ENCODE data around the gene LY6G6C.

LY6G6C gene

GRCh38 chr6:31742894-31743293 is 21.3 kb upstream of the LY6G6C start:
- in situ Hi-C loops (cut with HindIII; ENCODE audit: low sequenced_read_pairs): loop anchor here (5.0 kb wide), 2 partner anchors 39 to 94 kb away; no protein-coding TSS in a partner anchor

DNA sequence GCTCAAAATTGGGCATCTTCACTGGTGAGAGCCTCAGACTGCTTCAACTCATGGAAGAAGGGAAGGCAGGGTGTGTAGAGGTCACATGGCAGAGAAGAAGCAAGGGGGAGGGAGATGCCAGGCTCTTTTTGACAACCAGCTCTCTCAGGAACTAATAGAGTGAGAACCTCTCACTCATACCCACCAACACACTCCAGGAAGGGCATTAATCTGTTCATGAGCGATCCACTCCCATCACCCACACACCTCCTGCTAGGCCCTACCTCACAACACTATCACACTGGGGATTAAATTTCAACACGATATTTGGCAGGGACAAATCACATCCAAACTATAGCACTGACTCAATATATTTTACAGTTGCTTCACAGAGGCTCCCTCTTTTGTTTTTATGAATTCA is 20.3 kb upstream of the LY6G6C start:
- in situ Hi-C loops (cut with HindIII; ENCODE audit: low sequenced_read_pairs): loop anchor here (5.0 kb wide), 2 partner anchors 40 to 95 kb away; no protein-coding TSS in a partner anchor

DNA sequence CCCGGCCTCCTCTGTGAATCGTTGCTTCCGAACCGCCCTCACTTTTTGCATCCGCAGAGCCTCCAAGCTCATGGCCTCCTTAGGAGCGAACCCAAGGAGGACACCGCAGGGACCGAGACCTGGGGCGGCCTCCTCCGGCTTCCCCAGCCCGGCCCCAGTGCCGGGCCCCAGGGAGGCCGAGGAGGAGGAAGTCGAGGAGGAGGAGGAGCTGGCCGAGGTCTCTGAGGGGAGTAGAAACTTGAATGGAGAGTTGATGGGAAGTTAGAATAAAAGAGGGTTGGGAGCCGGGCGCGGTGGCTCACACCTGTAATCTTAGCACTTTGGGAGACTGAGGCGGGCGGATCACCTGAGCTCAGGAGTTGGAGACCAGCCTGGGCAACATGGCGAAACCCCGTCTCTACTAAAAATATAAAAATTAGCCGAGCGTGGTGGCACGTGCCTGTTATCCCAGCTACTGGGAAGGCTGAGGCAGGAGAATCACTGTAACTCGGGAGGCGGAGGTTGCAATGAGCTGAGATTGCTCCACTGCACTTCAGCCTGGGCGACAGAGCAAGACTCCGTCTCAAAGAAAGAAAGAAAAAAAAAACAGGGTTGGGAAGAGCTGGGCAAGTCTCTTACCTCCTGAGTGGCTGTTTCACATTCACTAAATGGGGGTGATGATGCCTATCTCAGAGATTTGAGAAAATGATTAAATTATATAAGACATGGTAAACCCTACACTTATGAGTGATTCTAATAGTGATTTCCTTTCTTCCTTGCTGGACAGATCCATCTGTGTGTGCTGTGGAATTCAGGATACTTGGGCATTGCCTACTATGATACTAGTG is 19.1 kb upstream of the LY6G6C start:
- in situ Hi-C loops (cut with HindIII; ENCODE audit: low sequenced_read_pairs): loop anchor here (5.0 kb wide), 2 partner anchors 42 to 97 kb away; no protein-coding TSS in a partner anchor

- in situ Hi-C loops (cut with HindIII; ENCODE audit: low sequenced_read_pairs): loop anchor here (5.0 kb wide), 2 partner anchors 42 to 97 kb away; no protein-coding TSS in a partner anchor
These were observed 18.3 kb upstream of the LY6G6C start, which contains the start of gene MSH5 for GRCh38 chr6:31739639-31740396. Gene MSH5 (plus strand): TSS chr6:31740005. CDS start chr6:31740467, 462 bp downstream.

DNA sequence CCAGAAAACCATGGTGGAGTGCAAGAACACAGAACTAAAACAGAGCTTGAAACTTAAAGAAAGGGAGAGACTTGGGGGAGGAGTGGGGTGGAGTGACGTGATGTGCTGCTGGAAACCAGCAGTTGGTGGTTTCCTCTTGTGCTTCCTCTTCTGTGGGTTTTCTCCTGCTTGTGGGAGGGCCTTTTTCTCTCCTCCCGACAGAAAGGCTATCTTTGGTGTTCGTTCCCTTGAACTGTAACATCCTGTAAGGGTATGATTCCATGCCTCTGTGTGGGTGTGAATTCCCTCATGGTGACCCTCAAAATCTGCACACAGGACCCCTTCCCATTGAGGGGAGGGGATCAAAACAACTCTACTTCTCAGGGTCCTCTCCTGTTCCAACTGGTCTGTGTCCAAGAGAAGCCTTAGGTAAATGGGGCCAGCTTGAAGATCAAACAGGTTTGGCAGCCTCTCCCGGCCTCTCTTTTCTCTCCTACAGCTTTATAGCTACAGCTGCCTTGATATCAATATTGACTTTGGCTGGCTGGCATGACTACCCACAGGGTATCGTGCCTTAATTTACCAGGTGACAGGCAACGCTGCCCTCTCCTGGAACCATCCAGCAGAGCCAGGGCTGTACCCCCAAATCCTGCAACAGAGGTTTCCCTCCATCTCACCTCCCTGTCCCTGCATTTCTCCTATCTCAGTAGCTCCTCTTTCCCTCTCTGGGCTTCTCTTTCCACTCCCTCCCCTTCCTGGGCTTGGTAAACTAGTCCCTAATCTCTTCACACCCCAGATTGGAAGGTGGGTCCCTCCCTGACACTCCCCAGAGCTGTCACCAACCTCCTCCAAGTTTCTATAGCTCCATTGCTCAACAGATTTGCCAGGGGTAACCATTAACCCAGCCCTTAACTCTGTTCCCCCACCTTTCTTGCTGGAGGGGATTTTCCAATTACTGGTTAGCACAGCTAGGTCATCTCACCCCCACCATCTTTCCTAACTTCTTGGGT is 16.7 kb upstream of the LY6G6C start:
- in situ Hi-C loops (cut with HindIII; ENCODE audit: low sequenced_read_pairs): no loop called here

- in situ Hi-C loops (cut with HindIII; ENCODE audit: low sequenced_read_pairs): no loop called here
These were observed 15.9 kb upstream of the LY6G6C start for GRCh38 chr6:31737315-31737990.

- in situ Hi-C loops (cut with HindIII; ENCODE audit: low sequenced_read_pairs): no loop called here
These were observed 15.3 kb upstream of the LY6G6C start for GRCh38 chr6:31736768-31737314.

DNA sequence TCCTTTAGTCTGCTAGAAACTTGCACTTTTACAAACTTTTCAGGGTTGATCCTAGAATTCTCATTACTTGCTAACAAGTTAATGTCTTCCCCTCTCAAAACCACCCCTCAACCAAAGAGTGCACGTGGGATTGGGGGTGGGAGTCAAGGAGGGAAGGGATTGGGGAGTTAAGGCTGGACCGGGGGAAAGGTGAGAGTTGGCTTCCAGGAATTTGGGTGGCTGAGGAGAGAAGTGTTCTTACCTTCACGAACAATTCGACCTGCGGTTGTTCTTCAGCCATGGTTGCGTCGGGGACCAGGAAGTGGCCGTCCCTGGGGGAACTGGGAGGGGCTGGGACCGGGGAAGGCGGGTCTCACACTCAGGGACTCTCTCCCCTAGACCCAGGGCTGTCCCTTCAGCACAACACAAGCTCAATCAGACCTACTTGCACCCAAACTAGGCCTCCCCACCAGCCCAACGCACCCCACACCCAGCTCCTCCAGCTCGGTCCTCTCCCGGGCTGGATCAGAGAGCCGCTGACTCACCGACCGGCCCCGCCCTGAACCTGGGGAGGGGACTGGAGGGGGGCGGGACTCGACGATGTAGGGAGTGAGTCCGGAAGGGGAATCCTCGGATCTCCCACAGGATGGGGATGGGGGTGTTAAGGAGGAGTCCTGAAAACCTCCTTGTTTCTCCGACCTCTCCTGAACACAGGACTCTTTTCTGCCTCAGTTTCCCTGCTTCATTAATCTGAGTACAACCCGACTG is 14.6 kb upstream of the LY6G6C start, which contains the start of gene CLIC1:
Gene CLIC1 (minus strand): TSS at position 510 of the 747 bp plus-strand sequence. CDS start 230 bp downstream, at position 280.
- in situ Hi-C loops (cut with HindIII; ENCODE audit: low sequenced_read_pairs): no loop called here

DNA sequence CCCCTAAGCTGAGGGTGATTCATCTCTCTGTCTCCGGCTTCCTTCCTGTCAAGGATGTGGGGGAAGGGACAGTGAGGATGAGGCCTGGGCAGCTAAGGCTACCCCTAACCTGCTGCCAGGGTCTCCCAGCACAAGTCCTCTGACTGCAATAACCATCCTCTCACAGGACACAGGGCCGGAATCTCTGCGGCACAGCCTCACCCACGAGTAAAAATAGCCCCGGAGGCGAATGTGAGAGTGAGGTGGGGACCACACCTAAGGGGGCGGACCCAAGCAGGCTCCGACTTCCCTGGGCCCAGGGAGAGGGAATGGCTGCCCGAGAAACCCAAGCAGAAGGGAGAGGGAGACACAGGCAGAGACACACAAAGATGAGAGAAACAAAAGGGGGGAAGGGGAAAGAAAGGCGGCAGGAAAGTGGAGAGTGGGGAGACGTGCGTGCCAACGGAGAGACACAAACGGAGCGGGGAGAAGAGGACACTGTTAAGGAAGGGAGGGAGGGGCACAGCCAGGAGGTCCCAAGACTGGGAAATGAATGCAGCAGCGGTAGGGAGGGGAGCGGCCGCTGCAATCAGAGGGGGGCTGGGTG is 13.4 kb upstream of the LY6G6C start:
- in situ Hi-C loops (cut with HindIII; ENCODE audit: low sequenced_read_pairs): loop anchor here (5.0 kb wide), 1 partner anchor 43 kb away; no protein-coding TSS in a partner anchor

DNA sequence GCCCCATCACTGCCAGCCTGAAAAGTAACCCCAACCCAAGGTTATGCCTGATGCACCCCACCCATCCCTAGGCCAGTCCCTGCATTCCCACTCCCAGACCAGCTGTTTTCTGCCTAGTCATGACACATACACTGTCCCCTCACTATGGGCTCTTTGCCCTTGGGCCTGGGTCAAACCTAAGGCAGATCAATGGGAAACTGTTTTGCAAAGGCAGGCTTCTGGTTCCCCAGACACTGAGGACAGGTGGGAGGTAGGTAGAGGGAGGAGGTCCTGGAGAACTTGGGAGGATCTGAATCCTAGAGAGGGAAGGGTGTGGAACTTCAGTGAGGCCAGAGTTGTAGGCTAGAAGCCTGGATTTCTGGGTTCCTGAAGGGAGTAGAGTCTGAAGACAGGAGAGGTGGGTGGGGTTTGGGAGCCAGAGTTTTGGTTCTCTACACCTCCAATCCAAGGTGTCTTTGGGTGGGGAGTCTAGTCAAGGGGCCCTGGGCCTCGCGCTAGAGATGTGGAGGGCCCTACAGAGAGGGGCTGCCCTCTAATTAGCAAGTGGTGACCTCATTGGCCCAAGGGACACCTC is 12.8 kb upstream of the LY6G6C start:
- in situ Hi-C loops (cut with HindIII; ENCODE audit: low sequenced_read_pairs): loop anchor here (5.0 kb wide), 1 partner anchor 42 kb away; no protein-coding TSS in a partner anchor

DNA sequence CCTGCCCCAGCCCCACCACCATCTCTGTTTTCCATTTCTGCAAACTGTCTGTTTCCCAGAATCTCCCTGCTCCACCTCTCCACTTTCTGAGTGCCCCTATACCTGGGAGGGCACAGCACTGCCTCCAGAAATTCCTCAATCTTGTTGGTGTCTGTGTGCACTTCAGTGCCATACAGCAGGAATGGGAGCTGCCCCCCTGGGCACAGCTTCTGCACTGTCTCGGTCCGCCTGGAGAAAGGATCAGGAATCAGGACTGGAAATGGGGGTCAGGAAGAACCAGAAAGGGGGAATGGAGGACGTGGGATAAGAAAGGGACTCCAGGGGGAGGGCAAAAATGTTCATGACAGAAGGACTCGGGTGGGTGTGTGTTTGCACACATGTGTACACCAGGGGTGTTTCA is 12.2 kb upstream of the LY6G6C start:
- in situ Hi-C loops (cut with HindIII; ENCODE audit: low sequenced_read_pairs): loop anchor here (5.0 kb wide), 1 partner anchor 41 kb away; no protein-coding TSS in a partner anchor

DNA sequence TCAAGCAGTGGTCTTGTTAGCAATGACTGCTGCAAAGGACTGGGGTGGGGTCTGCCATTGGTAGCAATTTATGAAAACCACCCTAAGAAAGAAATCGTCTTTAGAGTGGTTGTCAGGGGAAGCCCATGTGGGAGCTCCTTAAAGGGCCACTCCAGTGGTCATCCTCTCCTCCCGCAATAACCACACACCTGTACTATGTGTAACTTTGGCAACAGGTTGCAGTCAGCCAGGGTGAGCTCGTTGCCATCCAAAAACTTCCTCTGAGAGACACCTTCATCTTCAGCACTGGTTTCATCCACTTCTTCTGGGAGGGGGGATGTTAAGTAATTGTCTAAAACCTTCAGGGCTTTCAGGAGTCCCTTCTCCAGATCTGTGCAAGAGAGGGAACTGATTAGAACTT is 10.5 kb upstream of the LY6G6C start:
- in situ Hi-C loops (cut with HindIII; ENCODE audit: low sequenced_read_pairs): loop anchor here (5.0 kb wide), 1 partner anchor 40 kb away; no protein-coding TSS in a partner anchor

GRCh38 chr6:31730631-31731086 is 9.1 kb upstream of the LY6G6C start:
- in situ Hi-C loops (cut with HindIII; ENCODE audit: low sequenced_read_pairs): loop anchor here (5.0 kb wide), 1 partner anchor 38 kb away; no protein-coding TSS in a partner anchor

GRCh38 chr6:31729979-31730630 is 8.6 kb upstream of the LY6G6C start:
- in situ Hi-C loops (cut with HindIII; ENCODE audit: low sequenced_read_pairs): loop anchor here (5.0 kb wide), 1 partner anchor 38 kb away; no protein-coding TSS in a partner anchor

GRCh38 chr6:31729515-31729978 is 8.0 kb upstream of the LY6G6C start:
- in situ Hi-C loops (cut with HindIII; ENCODE audit: low sequenced_read_pairs): no loop called here

- in situ Hi-C loops (cut with HindIII; ENCODE audit: low sequenced_read_pairs): no loop called here
These were observed 7.4 kb upstream of the LY6G6C start, which contains the start of gene DDAH2 for GRCh38 chr6:31728767-31729514. Gene DDAH2 (minus strand): TSS chr6:31729299. CDS start chr6:31729161, 138 bp downstream.
